Liver (tissue), 9 donors: ENCODE measurements around the gene KIAA1614. TPM values are rescaled to one million over a fixed set of nuclear protein-coding genes. Genes with fewer than 3 reads are reported as not detected.
A peak's percentile ranks its signal among the peaks of the same experiment; 100 is the strongest.

Source experiments
- DNase-seq: peaks from one replicate; pipeline ENCODE4 v3.0.0-alpha.2; 2017; ENCODE audit warnings: low spot score
- H3K27ac ChIP-seq, 2 donors: one replicate each; pipeline ENCODE4 v1.7.0; 2013; ENCODE audit warnings: inconsistent platforms in 2 of 2, low read length in 2 of 2, control low read depth in 1 of 2, low read depth in 1 of 2, mild to moderate bottlenecking in 1 of 2
- H3K27me3 ChIP-seq, 4 donors: one replicate each; pipeline versions ENCODE4 v1.6.1 to v1.7.0; 2013; ENCODE audit warnings: low read length in 3 of 4, inconsistent platforms in 1 of 4, mild to moderate bottlenecking in 1 of 4, moderate library complexity in 1 of 4; ENCODE audit not compliant: control insufficient read depth in 4 of 4, insufficient read depth in 4 of 4
- H3K36me3 ChIP-seq, 4 donors: one replicate each; pipeline versions ENCODE4 v1.6.1 to v1.7.0; 2013; ENCODE audit warnings: low read length in 3 of 4, mild to moderate bottlenecking in 3 of 4, low read depth in 1 of 4, moderate library complexity in 1 of 4; ENCODE audit not compliant: control insufficient read depth in 4 of 4, insufficient read depth in 3 of 4
- H3K4me1 ChIP-seq, 4 donors: one replicate each; pipeline versions ENCODE4 v1.6.1 to v1.7.0; 2013; ENCODE audit warnings: low read length in 3 of 4, mild to moderate bottlenecking in 3 of 4, moderate library complexity in 1 of 4; ENCODE audit not compliant: control insufficient read depth in 4 of 4, insufficient read depth in 4 of 4
- H3K4me3 ChIP-seq, 3 donors: one replicate each; pipeline versions ENCODE4 v1.6.1 to v1.7.0; 2013; ENCODE audit warnings: low read length in 3 of 3, control low read depth in 1 of 3, low read depth in 1 of 3, mild to moderate bottlenecking in 1 of 3
- H3K9ac ChIP-seq, 2 donors: one replicate each; pipeline ENCODE4 v1.7.0; 2013; ENCODE audit warnings: low read length in 2 of 2, mild to moderate bottlenecking in 2 of 2, moderate library complexity in 2 of 2, control low read depth in 1 of 2, low read depth in 1 of 2
- H3K9me3 ChIP-seq, 4 donors: one replicate each; pipeline versions ENCODE4 v1.6.1 to v1.7.0; 2013; ENCODE audit warnings: low read length in 3 of 4; ENCODE audit not compliant: control insufficient read depth in 4 of 4
- FOXA1 ChIP-seq: IDR thresholded peaks from 2 replicates; pipeline ENCODE4 v1.6.1; 2016; ENCODE audit warnings: antibody characterized with exemption
- JUND ChIP-seq, 2 donors: IDR thresholded peaks; 2 replicates each; pipeline ENCODE4 v1.6.1; 2016; ENCODE audit warnings: antibody characterized with exemption in 2 of 2
- RAD21 ChIP-seq, 2 donors: IDR thresholded peaks; 2 replicates each; pipeline ENCODE4 v1.6.1; 2016; ENCODE audit warnings: antibody characterized with exemption in 2 of 2, mild to moderate bottlenecking in 2 of 2
- RXRA ChIP-seq, 2 donors: IDR thresholded peaks; 2 replicates each; pipeline ENCODE4 v1.6.1; 2017 to 2018; ENCODE audit warnings: antibody characterized with exemption in 2 of 2, mild to moderate bottlenecking in 1 of 2
- SP1 ChIP-seq: IDR thresholded peaks from 2 replicates; pipeline ENCODE4 v1.6.1; 2018; ENCODE audit warnings: antibody characterized with exemption, mild to moderate bottlenecking
- WGBS: extraction: QIAGEN DNeasy Blood & Tissue Kit; methylation state at CpG from one replicate; pipeline ENCODE4 v1.1.7; 2013; 5-methylcytosine and 5-hydroxymethylcytosine counted together
- polyA plus RNA-seq, 2 donors: library from polyadenylated mRNA; stranded (reverse) in 1 of 2; unstranded in 1 of 2; fragments of 200-250 nt in 1 of 2; fragments of >200 nt in 1 of 2; fragmentation: Nextera tagmentation in 1 of 2; extraction: Ambion mirVana in 1 of 2; gene quantifications; one replicate each; pipeline versions ENCODE4 v1.2.1 to v1.2.3, GENCODE V29; 2013 to 2015
- total RNA-seq, 2 donors: library from RNA; depleted of rRNA; stranded (reverse); fragments of >200 nt; gene quantifications; one replicate each; pipeline ENCODE4 v1.2.3, GENCODE V29; 2014
- TF ChIP-seq, protein P1 (sequence below): fragments of 150-350 bp; IDR thresholded peaks from 2 replicates; pipeline ENCODE4 v1.5.1; 2017; ENCODE audit warnings: improper control_type of control experiment, low read depth, low read length; ENCODE audit not compliant: missing input control
- TF ChIP-seq, protein P2 (sequence below): IDR thresholded peaks from 2 replicates; pipeline ENCODE4 v1.6.1; 2016; ENCODE audit warnings: antibody characterized with exemption, mild to moderate bottlenecking
- donor health status: healthy.
- donor health status: healthy.
- donor health status: healthy.
- donor health status: healthy.
- donor health status: healthy.

The KIAA1614 gene
- total and polyA plus RNA-seq, 4 donors = 0.21 to 1.1 (median 0.40) TPM

DNA sequence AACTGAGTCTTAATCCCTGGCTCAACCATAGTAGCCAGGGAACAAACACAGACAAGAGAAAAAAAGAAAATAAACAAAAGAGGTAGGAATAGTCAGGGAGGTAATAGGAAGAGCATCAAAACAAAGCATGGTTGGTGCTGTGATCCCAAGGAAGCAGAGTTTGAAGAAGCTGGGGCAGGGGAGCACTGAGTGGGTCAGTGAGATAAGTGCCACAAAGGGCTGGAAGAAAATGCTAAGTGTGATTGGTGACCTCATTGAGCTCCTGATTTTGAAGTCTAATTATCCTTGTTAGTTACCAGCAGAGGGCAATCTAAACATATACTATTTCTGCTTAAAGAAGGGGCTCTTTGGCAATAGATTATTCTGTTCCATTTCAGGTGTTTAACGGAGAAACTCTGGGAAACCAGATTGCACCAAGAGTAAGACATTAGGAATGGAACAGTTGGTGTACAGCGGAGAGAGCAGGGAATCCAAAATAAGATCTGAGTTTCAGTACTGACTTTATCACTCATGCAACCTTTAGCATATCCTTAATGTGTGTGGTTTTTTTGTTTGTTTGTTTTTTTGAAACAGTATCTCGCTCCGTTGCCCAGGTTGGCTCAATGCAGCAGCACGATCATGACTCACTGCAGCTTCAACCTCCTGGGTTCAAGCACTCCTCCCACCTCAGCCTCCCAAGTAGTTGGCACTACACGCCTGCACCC lies 30.7 kb upstream of the KIAA1614 start:
- no peak overlapping the region for H3K27ac ChIP-seq
- no peak for DNase-seq
- no peak overlapping the region for H3K4me3 ChIP-seq
- H3K9ac ChIP-seq = no peak overlapping the region
- no peaks in the 10 kb centered on the region for H3K9me3 ChIP-seq
- TF ChIP-seq, protein P1, sequence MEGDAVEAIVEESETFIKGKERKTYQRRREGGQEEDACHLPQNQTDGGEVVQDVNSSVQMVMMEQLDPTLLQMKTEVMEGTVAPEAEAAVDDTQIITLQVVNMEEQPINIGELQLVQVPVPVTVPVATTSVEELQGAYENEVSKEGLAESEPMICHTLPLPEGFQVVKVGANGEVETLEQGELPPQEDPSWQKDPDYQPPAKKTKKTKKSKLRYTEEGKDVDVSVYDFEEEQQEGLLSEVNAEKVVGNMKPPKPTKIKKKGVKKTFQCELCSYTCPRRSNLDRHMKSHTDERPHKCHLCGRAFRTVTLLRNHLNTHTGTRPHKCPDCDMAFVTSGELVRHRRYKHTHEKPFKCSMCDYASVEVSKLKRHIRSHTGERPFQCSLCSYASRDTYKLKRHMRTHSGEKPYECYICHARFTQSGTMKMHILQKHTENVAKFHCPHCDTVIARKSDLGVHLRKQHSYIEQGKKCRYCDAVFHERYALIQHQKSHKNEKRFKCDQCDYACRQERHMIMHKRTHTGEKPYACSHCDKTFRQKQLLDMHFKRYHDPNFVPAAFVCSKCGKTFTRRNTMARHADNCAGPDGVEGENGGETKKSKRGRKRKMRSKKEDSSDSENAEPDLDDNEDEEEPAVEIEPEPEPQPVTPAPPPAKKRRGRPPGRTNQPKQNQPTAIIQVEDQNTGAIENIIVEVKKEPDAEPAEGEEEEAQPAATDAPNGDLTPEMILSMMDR = peak; percentile 42
- TF ChIP-seq RXRA (IDR thresholded peaks at IDR 0.05) (no peak), RAD21 (IDR thresholded peaks at IDR 0.05) (peak; percentile 79 to 88)
- H3K27me3 ChIP-seq = no peaks in the 10 kb centered on the region
- peaks cover 0 to 2% (median 0%) of the 10 kb centered on the region in 4 donors for H3K4me1 ChIP-seq
- 78% methylated on average over 6 of the region's 6 CpGs for WGBS
- peaks cover 0 to 2% (median under 1%) of the 10 kb centered on the region in 4 donors for H3K36me3 ChIP-seq

GRCh38 chr1:180884588-180885300 lies 28.0 kb upstream of the KIAA1614 start:
- 98% methylated on average over 3 of the region's 3 CpGs for WGBS
- DNase-seq = no peak

More at GRCh38 chr1:180884588-180885300, 28.0 kb upstream of the KIAA1614 start:
- peaks cover 0 to 2% (median 0%) of the 10 kb centered on the region in 4 donors for H3K4me1 ChIP-seq
- no peaks in the 10 kb centered on the region for H3K9me3 ChIP-seq
- no peak overlapping the region for H3K9ac ChIP-seq
- no peaks in the 10 kb centered on the region for H3K27me3 ChIP-seq
- H3K4me3 ChIP-seq = no peak overlapping the region
- H3K27ac ChIP-seq = no peak overlapping the region
- TF ChIP-seq SP1 = no peak
- TF ChIP-seq RAD21 (IDR thresholded peaks at IDR 0.05) = no peak
- TF ChIP-seq, protein P1 = no peak
- no peak for TF ChIP-seq FOXA1
- TF ChIP-seq JUND (IDR thresholded peaks at IDR 0.05) = no peak
- TF ChIP-seq, protein P2, sequence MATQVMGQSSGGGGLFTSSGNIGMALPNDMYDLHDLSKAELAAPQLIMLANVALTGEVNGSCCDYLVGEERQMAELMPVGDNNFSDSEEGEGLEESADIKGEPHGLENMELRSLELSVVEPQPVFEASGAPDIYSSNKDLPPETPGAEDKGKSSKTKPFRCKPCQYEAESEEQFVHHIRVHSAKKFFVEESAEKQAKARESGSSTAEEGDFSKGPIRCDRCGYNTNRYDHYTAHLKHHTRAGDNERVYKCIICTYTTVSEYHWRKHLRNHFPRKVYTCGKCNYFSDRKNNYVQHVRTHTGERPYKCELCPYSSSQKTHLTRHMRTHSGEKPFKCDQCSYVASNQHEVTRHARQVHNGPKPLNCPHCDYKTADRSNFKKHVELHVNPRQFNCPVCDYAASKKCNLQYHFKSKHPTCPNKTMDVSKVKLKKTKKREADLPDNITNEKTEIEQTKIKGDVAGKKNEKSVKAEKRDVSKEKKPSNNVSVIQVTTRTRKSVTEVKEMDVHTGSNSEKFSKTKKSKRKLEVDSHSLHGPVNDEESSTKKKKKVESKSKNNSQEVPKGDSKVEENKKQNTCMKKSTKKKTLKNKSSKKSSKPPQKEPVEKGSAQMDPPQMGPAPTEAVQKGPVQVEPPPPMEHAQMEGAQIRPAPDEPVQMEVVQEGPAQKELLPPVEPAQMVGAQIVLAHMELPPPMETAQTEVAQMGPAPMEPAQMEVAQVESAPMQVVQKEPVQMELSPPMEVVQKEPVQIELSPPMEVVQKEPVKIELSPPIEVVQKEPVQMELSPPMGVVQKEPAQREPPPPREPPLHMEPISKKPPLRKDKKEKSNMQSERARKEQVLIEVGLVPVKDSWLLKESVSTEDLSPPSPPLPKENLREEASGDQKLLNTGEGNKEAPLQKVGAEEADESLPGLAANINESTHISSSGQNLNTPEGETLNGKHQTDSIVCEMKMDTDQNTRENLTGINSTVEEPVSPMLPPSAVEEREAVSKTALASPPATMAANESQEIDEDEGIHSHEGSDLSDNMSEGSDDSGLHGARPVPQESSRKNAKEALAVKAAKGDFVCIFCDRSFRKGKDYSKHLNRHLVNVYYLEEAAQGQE = no peak
- H3K36me3 ChIP-seq = no peaks in the 10 kb centered on the region
